ENCODE data around the gene ACVR1.

GRCh38 chr2:157841485-157841884 lies 34.6 kb downstream of the ACVR1 start:
- TF ChIP-seq CTCF (conservative IDR thresholded peaks at IDR 0.05; ENCODE audit: low read depth in 2 of 2): no peak
- no peak for TF ChIP-seq CREB1 (CRISPR knock-in tag; IDR thresholded peaks at IDR 0.05; ENCODE audit: low read depth)
- TF ChIP-seq POLR2AphosphoS5 (IDR thresholded peaks at IDR 0.05; ENCODE audit: low read depth): no peak

All from GM23338 (cell line).